A549 (cell line): Measurements from ENCODE around the gene SLF2. TPM values are rescaled to one million over a fixed set of nuclear protein-coding genes. Genes with fewer than 3 reads are reported as not detected.

ENCODE experiments used
- ATAC-seq, 2 experiments: fragments of 200-7000 bp in 1 of 2; fragments of >200 bp in 1 of 2; cut with Nextera tagmentation in 1 of 2; cut with Tn5 transposase in 1 of 2; 3 replicates each; pipeline versions ENCODE4 v1.8.0 to v1.9.1; 2018 to 2020; ENCODE audit warnings: mild to moderate bottlenecking in 1 of 2, moderate library complexity in 1 of 2
- CTCF ChIA-PET: fragments of 300-600 bp; sonication (Branson Sonifier 250); formaldehyde crosslinking; extraction: SDS; loops from one replicate; lab custom pipeline; 2021; ENCODE audit warnings: antibody characterized with exemption, inconsistent platforms; lab: Yijun Ruan, JAX
- POLR2A ChIA-PET: fragments of 350-600 bp; formaldehyde crosslinking; extraction: SDS; loops from one replicate; lab custom pipeline; 2021; ENCODE audit warnings: antibody characterized with exemption, inconsistent platforms; lab: Yijun Ruan, JAX
- DNase-seq, 2 experiments: peaks; one replicate each; pipeline versions ENCODE4 v3.0.0 to v3.0.0-alpha.2; 2011 to 2016; ENCODE audit warnings: low read depth in 1 of 2, low spot score in 1 of 2
- FAIRE-seq: peaks from 2 replicates; lab custom pipeline; 2011; peaks lifted over from hg19 to GRCh38; lab: Jason Lieb, UNC
- H3K27ac ChIP-seq, 2 experiments: fragments of >200 bp; sonication (Bioruptor Twin); formaldehyde crosslinking; 3 replicates each; pipeline ENCODE4 v1.5.1; 2016 to 2017
- H3K4me1 ChIP-seq: fragments of >200 bp; sonication (Bioruptor Twin); formaldehyde crosslinking; 3 replicates; pipeline ENCODE4 v1.6.1; 2016
- H3K4me2 ChIP-seq: fragments of >200 bp; sonication (Bioruptor Twin); formaldehyde crosslinking; 3 replicates; pipeline ENCODE4 v1.6.1; 2016
- H3K4me3 ChIP-seq: fragments of >200 bp; sonication (Bioruptor Twin); formaldehyde crosslinking; 3 replicates; pipeline ENCODE4 v1.5.1; 2016
- H3K9me3 ChIP-seq: fragments of >200 bp; sonication (Bioruptor Twin); formaldehyde crosslinking; 3 replicates; pipeline ENCODE4 v1.6.1; 2016
- ATOH8 ChIP-seq: fragments of 250-450 bp; sonication (Bioruptor Pico); IDR thresholded peaks from 2 replicates; pipeline ENCODE4 v1.5.0; 2020; ENCODE audit warnings: low read depth, mild to moderate bottlenecking, moderate library complexity
- BCL3 ChIP-seq: fragments of >200 bp; sonication (Bioruptor Twin); formaldehyde crosslinking; IDR thresholded peaks from 3 replicates; pipeline ENCODE4 v1.6.1; 2016
- CBX8 ChIP-seq: fragments of 200-600 bp; sonication (generic); IDR thresholded peaks from 2 replicates; pipeline ENCODE4 v1.6.1; 2016
- EHF ChIP-seq: fragments of 250-450 bp; sonication (Bioruptor Pico); IDR thresholded peaks from 2 replicates; pipeline ENCODE4 v1.5.0; 2020; ENCODE audit warnings: mild to moderate bottlenecking
- EHMT2 ChIP-seq: fragments of 200-600 bp; sonication (generic); IDR thresholded peaks from 2 replicates; pipeline ENCODE4 v1.6.1; 2016; ENCODE audit warnings: antibody characterized with exemption, low read depth, mild to moderate bottlenecking, moderate library complexity
- ELK1 ChIP-seq: fragments of 150-350 bp; IDR thresholded peaks from 2 replicates; pipeline ENCODE4 v1.6.1; 2014; ENCODE audit warnings: low read depth, mild to moderate bottlenecking, low read length
- FOSL2 ChIP-seq, 2 experiments: fragments of 450-650 bp in 1 of 2; fragments of >200 bp in 1 of 2; sonication (Bioruptor Twin) in 1 of 2; formaldehyde crosslinking; IDR thresholded peaks; 2 replicates each; pipeline versions ENCODE4 v1.5.0 to v1.6.1; 2016 to 2020; ENCODE audit warnings: mild to moderate bottlenecking in 1 of 2, moderate library complexity in 1 of 2
- HES2 ChIP-seq: fragments of >200 bp; sonication (Bioruptor Twin); formaldehyde crosslinking; IDR thresholded peaks from 2 replicates; pipeline ENCODE4 v1.6.1; 2016
- HMGXB4 ChIP-seq: fragments of 250-450 bp; sonication (Bioruptor Pico); IDR thresholded peaks from 2 replicates; pipeline ENCODE4 v1.5.0; 2021; ENCODE audit warnings: mild to moderate bottlenecking, moderate library complexity, borderline replicate concordance
- HOXB13 ChIP-seq: fragments of 250-450 bp; sonication (Bioruptor Pico); IDR thresholded peaks from 2 replicates; pipeline ENCODE4 v1.5.0; 2020; ENCODE audit warnings: low read depth, mild to moderate bottlenecking, moderate library complexity
- HOXB5 ChIP-seq: fragments of 250-450 bp; sonication (Bioruptor Pico); IDR thresholded peaks from 2 replicates; pipeline ENCODE4 v1.5.0; 2020; ENCODE audit warnings: mild to moderate bottlenecking, moderate library complexity
- JUN ChIP-seq, 2 experiments: fragments of >200 bp; sonication (Bioruptor Twin); formaldehyde crosslinking; IDR thresholded peaks; 2 replicates in 1 of 2; 3 replicates in 1 of 2; pipeline ENCODE4 v1.6.1; 2016 to 2017
- JUNB ChIP-seq: fragments of >200 bp; sonication (Bioruptor Twin); formaldehyde crosslinking; IDR thresholded peaks from 2 replicates; pipeline ENCODE4 v1.6.1; 2016
- MAFK ChIP-seq: fragments of 450-650 bp; IDR thresholded peaks from 2 replicates; pipeline ENCODE4 v1.6.1; 2014; ENCODE audit not compliant: partially characterized antibody
- MYC ChIP-seq: IDR thresholded peaks from 2 replicates; pipeline ENCODE4 v1.6.1; 2012; ENCODE audit warnings: mild to moderate bottlenecking, inconsistent platforms, low read length, improper control_type of control experiment, borderline replicate concordance
- RAD21 ChIP-seq, 2 experiments: fragments of >200 bp in 1 of 2; sonication (Bioruptor Twin) in 1 of 2; formaldehyde crosslinking in 1 of 2; IDR thresholded peaks in 1 of 2; conservative IDR thresholded peaks in 1 of 2; 2 replicates in 1 of 2; 3 replicates in 1 of 2; pipeline ENCODE4 v1.6.1; 2012 to 2018; ENCODE audit warnings: inconsistent platforms in 1 of 2
- RARB ChIP-seq: fragments of 250-450 bp; sonication (Bioruptor Pico); IDR thresholded peaks from 2 replicates; pipeline ENCODE4 v1.8.0; 2021; ENCODE audit warnings: mild to moderate bottlenecking, moderate library complexity
- REST ChIP-seq: fragments of 200-600 bp; sonication (generic); IDR thresholded peaks from 2 replicates; pipeline ENCODE4 v1.6.1; 2016; ENCODE audit warnings: antibody characterized with exemption, mild to moderate bottlenecking, moderate library complexity
- RFX5 ChIP-seq: fragments of 450-650 bp; IDR thresholded peaks from 2 replicates; pipeline ENCODE4 v1.7.1; 2014; ENCODE audit warnings: antibody characterized with exemption, mild to moderate bottlenecking, moderate library complexity
- SMC3 ChIP-seq: fragments of >200 bp; sonication (Bioruptor Twin); formaldehyde crosslinking; IDR thresholded peaks from 3 replicates; pipeline ENCODE4 v1.6.1; 2018; ENCODE audit warnings: inconsistent platforms
- TFCP2L1 ChIP-seq: fragments of 250-450 bp; sonication (Bioruptor Pico); IDR thresholded peaks from 2 replicates; pipeline ENCODE4 v1.5.0; 2021; ENCODE audit warnings: mild to moderate bottlenecking
- USF2 ChIP-seq: fragments of 450-650 bp; IDR thresholded peaks from 2 replicates; pipeline ENCODE4 v1.6.1; 2014; ENCODE audit warnings: antibody characterized with exemption
- ZNF302 ChIP-seq: fragments of 250-450 bp; sonication (Bioruptor Pico); IDR thresholded peaks from 2 replicates; pipeline ENCODE4 v1.9.0; 2021; ENCODE audit warnings: inconsistent platforms, mild to moderate bottlenecking, moderate library complexity
- WGBS: methylation state at CpG from one replicate; pipeline ENCODE4 v1.1.6; 2017; ENCODE audit errors: missing lambda C conversion rate; 5-methylcytosine and 5-hydroxymethylcytosine counted together
- polyA plus RNA-seq, 4 experiments: library from polyadenylated mRNA; depleted of rRNA in 3 of 4; stranded (reverse); fragments of >200 nt; fragmentation: RNase III in 1 of 4; extraction: RNeasy Plus Mini Kit Qiagen cat#74134 plus additional on column Dnase treatment in 1 of 4; gene quantifications; 2 replicates in 3 of 4; 3 replicates in 1 of 4; pipeline ENCODE4 v1.2.3, GENCODE V29; 2011 to 2017

SLF2 gene
- polyA plus RNA-seq, 2 of the 4 experiments (the other 2 are of a cell fraction): 13.0 to 16.6 TPM

GRCh38 chr10:100969187-100970075, 56.7 kb downstream of the SLF2 start, which contains the start of gene SEMA4G (continued):
- no peak for TF ChIP-seq HMGXB4 (CRISPR knock-in tag)
- TF ChIP-seq HOXB5 (CRISPR knock-in tag): no peak
- TF ChIP-seq TFCP2L1 (CRISPR knock-in tag): no peak
- no peak for TF ChIP-seq CBX8
- no peak for TF ChIP-seq EHF (CRISPR knock-in tag)
- TF ChIP-seq JUN (IDR thresholded peaks at IDR 0.05): no peak
- TF ChIP-seq ATOH8 (CRISPR knock-in tag): no peak
- no peak for TF ChIP-seq USF2
- peak; percentile 57; the same call in 1 of the 2 replicates for TF ChIP-seq MYC
- TF ChIP-seq MAFK: no peak
- no peak for TF ChIP-seq JUNB
- TF ChIP-seq ELK1: no peak
- TF ChIP-seq REST: no peak
- TF ChIP-seq, all 56 proteins: peak for 5

GRCh38 chr10:100970076-100970913, 57.5 kb downstream of the SLF2 start:
- peak; percentile 44 to 45 for DNase-seq
- FAIRE-seq: no peak
- ATAC-seq: peak; percentile 25 to 48; a peak in 5 of 6 replicates
- TF ChIP-seq HES2 (no peak), RARB (CRISPR knock-in tag) (no peak), FOSL2 (IDR thresholded peaks at IDR 0.05) (no peak), FOSL2 (CRISPR knock-in tag; IDR thresholded peaks at IDR 0.05) (no peak), RAD21 (conservative IDR thresholded peaks at IDR 0.05 in 1 of 2, IDR thresholded peaks at IDR 0.05 in 1 of 2) (no peak), RFX5 (no peak), BCL3 (no peak), HOXB13 (no peak), EHMT2 (no peak), ELK1 (no peak), SMC3 (no peak), ZNF302 (no peak)

More at GRCh38 chr10:100970076-100970913, 57.5 kb downstream of the SLF2 start:
- H3K27ac ChIP-seq: peak overlapping the region; percentile 70 to 88; a peak in 5 of 6 replicates
- H3K4me3 ChIP-seq: peak overlapping the region; percentile 84
- ChIA-PET CTCF (interaction anchor here (0.5 to 2.8 kb wide), 10 partner anchors 10 to 44 kb away, joined by 3 to 13 read pairs (median 6); no protein-coding TSS in a partner anchor), POLR2A (no interaction called here)
- no peaks in the 10 kb centered on the region for H3K9me3 ChIP-seq
- WGBS: 23% methylated on average over 13 of the region's 13 CpGs
- peaks cover 34% of the 10 kb centered on the region for H3K4me1 ChIP-seq
- H3K4me2 ChIP-seq: peak overlapping the region; percentile 98
